GM18909 (cell line): Measurements from ENCODE around the gene OXA1L.
"Not testable (repeated sequence)": the region's sequence is repeated elsewhere in the genome, so short reads cannot be mapped to it uniquely, and the experiment has no call there.

ENCODE experiments used
- ATAC-seq: cut with Tn5 transposase; IDR thresholded peaks from one replicate; pipeline ENCODE4 v1.9.1; 2021; ENCODE audit warnings: mild to moderate bottlenecking; ENCODE audit not compliant: unreplicated experiment, poor library complexity

The OXA1L gene

GRCh38 chr14:22797017-22797917 is 30.8 kb downstream of the OXA1L start:
- no peak for ATAC-seq

GRCh38 chr14:22798528-22798927 is 32.0 kb downstream of the OXA1L start:
- no peak for ATAC-seq

GRCh38 chr14:22800346-22800745 is 33.9 kb downstream of the OXA1L start:
- no peak for ATAC-seq

- no peak for ATAC-seq
These were observed 35.2 kb downstream of the OXA1L start for GRCh38 chr14:22801716-22802115.

GRCh38 chr14:22802860-22803686 is 36.6 kb downstream of the OXA1L start:
- peak; percentile 63 for ATAC-seq

- ATAC-seq, result peak; percentile 53
These were observed 37.1 kb downstream of the OXA1L start for GRCh38 chr14:22803687-22803974.

- ATAC-seq, result not testable (repeated sequence)
These were observed 38.7 kb downstream of the OXA1L start for GRCh38 chr14:22805235-22805634.

- no peak for ATAC-seq
These were observed 41.1 kb downstream of the OXA1L start for GRCh38 chr14:22807432-22808087.

GRCh38 chr14:22808388-22809209 is 42.1 kb downstream of the OXA1L start:
- no peak for ATAC-seq

GRCh38 chr14:22811722-22812121 is 45.2 kb downstream of the OXA1L start:
- ATAC-seq, result no peak

- no peak for ATAC-seq
These were observed 46.3 kb downstream of the OXA1L start for GRCh38 chr14:22812744-22813143.

- no peak for ATAC-seq
These were observed 46.7 kb downstream of the OXA1L start for GRCh38 chr14:22813145-22813544.

GRCh38 chr14:22814373-22814772 is 47.9 kb downstream of the OXA1L start:
- no peak for ATAC-seq

GRCh38 chr14:22814941-22815713 is 48.6 kb downstream of the OXA1L start, which contains the start of gene SLC7A7:
TSS of gene SLC7A7 (minus strand) at chr14:22815435. CDS start at chr14:22813398, 2,037 bp downstream.
- peak; percentile 1 for ATAC-seq

GRCh38 chr14:22819151-22819988 is 52.9 kb downstream of the OXA1L start:
- no peak for ATAC-seq

- no peak for ATAC-seq
These were observed 54.2 kb downstream of the OXA1L start for GRCh38 chr14:22820731-22821130.

- ATAC-seq, result no peak
These were observed 54.9 kb downstream of the OXA1L start for GRCh38 chr14:22821193-22822015.
